ENCODE data around the gene SLAMF9. TPM values are rescaled to one million over a fixed set of nuclear protein-coding genes. Genes with fewer than 3 reads are reported as not detected.

SLAMF9 gene
- total RNA-seq, 2 experiments from 2014 or later: not detected

- H3K27me3 Mint-ChIP-seq: no peaks in the 10 kb centered on the region
- H3K27ac Mint-ChIP-seq: no peak overlapping the region
- H3K9me3 Mint-ChIP-seq: no peaks in the 10 kb centered on the region
- H3K4me1 Mint-ChIP-seq: no peaks in the 10 kb centered on the region
- no peaks in the 10 kb centered on the region for H3K36me3 Mint-ChIP-seq
- no peak for DNase-seq
- H3K4me3 Mint-ChIP-seq: no peak overlapping the region
Measured at GRCh38 chr1:159935719-159936272, 18.2 kb downstream of the SLAMF9 start.

- H3K9me3 Mint-ChIP-seq: no peaks in the 10 kb centered on the region
- no peaks in the 10 kb centered on the region for H3K4me1 Mint-ChIP-seq
- DNase-seq: no peak
- H3K27me3 Mint-ChIP-seq: no peaks in the 10 kb centered on the region
- no peak overlapping the region for H3K27ac Mint-ChIP-seq
- no peaks in the 10 kb centered on the region for H3K36me3 Mint-ChIP-seq
- H3K4me3 Mint-ChIP-seq: no peak overlapping the region
Measured at GRCh38 chr1:159935305-159935704, 18.7 kb downstream of the SLAMF9 start.

GRCh38 chr1:159934136-159935039 is 19.6 kb downstream of the SLAMF9 start:
- H3K27ac Mint-ChIP-seq: no peak overlapping the region

GRCh38 chr1:159933347-159933746 is 20.7 kb downstream of the SLAMF9 start:
- no peaks in the 10 kb centered on the region for H3K4me1 Mint-ChIP-seq
- H3K4me3 Mint-ChIP-seq: no peak overlapping the region
- H3K9me3 Mint-ChIP-seq: no peaks in the 10 kb centered on the region
- no peak overlapping the region for H3K27ac Mint-ChIP-seq
- DNase-seq: no peak
- H3K36me3 Mint-ChIP-seq: no peaks in the 10 kb centered on the region
- H3K27me3 Mint-ChIP-seq: no peaks in the 10 kb centered on the region

More at GRCh38 chr1:159934136-159935039, 19.6 kb downstream of the SLAMF9 start:
- Mint-ChIP-seq H3K4me1 (no peaks in the 10 kb centered on the region), H3K4me3 (no peak overlapping the region), H3K27me3 (no peaks in the 10 kb centered on the region), H3K36me3 (no peaks in the 10 kb centered on the region), H3K9me3 (no peaks in the 10 kb centered on the region)
- DNase-seq: no peak

GRCh38 chr1:159932296-159933285 is 21.4 kb downstream of the SLAMF9 start:
- DNase-seq: no peak
- no peaks in the 10 kb centered on the region for H3K4me1 Mint-ChIP-seq
- H3K4me3 Mint-ChIP-seq: no peak overlapping the region
- no peaks in the 10 kb centered on the region for H3K27me3 Mint-ChIP-seq
- H3K9me3 Mint-ChIP-seq: no peaks in the 10 kb centered on the region
- H3K36me3 Mint-ChIP-seq: no peaks in the 10 kb centered on the region
- H3K27ac Mint-ChIP-seq: no peak overlapping the region

- DNase-seq: no peak
- Mint-ChIP-seq H3K27me3 (no peaks in the 10 kb centered on the region), H3K4me1 (no peaks in the 10 kb centered on the region), H3K4me3 (no peak overlapping the region), H3K36me3 (no peaks in the 10 kb centered on the region), H3K27ac (no peak overlapping the region), H3K9me3 (no peaks in the 10 kb centered on the region)
Measured at GRCh38 chr1:159931795-159932173, 22.3 kb downstream of the SLAMF9 start.

GRCh38 chr1:159931101-159931794 is 22.8 kb downstream of the SLAMF9 start:
- no peak for DNase-seq
- Mint-ChIP-seq H3K4me3 (no peak overlapping the region), H3K36me3 (no peaks in the 10 kb centered on the region), H3K4me1 (peaks cover 1% of the 10 kb centered on the region), H3K9me3 (no peaks in the 10 kb centered on the region), H3K27me3 (no peaks in the 10 kb centered on the region), H3K27ac (no peak overlapping the region)

- Mint-ChIP-seq H3K36me3 (no peaks in the 10 kb centered on the region), H3K4me3 (no peak overlapping the region), H3K27ac (no peak overlapping the region), H3K9me3 (no peaks in the 10 kb centered on the region), H3K27me3 (no peaks in the 10 kb centered on the region), H3K4me1 (peaks cover 7% of the 10 kb centered on the region)
- no peak for DNase-seq
Measured at GRCh38 chr1:159930634-159931033, 23.4 kb downstream of the SLAMF9 start.

- H3K9me3 Mint-ChIP-seq: no peaks in the 10 kb centered on the region
- no peaks in the 10 kb centered on the region for H3K27me3 Mint-ChIP-seq
- no peak overlapping the region for H3K4me3 Mint-ChIP-seq
- no peak overlapping the region for H3K27ac Mint-ChIP-seq
- H3K4me1 Mint-ChIP-seq: peaks cover 8% of the 10 kb centered on the region
- DNase-seq: no peak
- peaks cover 1% of the 10 kb centered on the region for H3K36me3 Mint-ChIP-seq
Measured at GRCh38 chr1:159930216-159930615, 23.8 kb downstream of the SLAMF9 start.

- H3K9me3 Mint-ChIP-seq: no peaks in the 10 kb centered on the region
Measured at GRCh38 chr1:159929155-159930051, 24.6 kb downstream of the SLAMF9 start.

GRCh38 chr1:159928491-159929050 is 25.5 kb downstream of the SLAMF9 start:
- H3K36me3 Mint-ChIP-seq: peaks cover 9% of the 10 kb centered on the region
- no peak for DNase-seq
- H3K4me3 Mint-ChIP-seq: no peak overlapping the region
- H3K27me3 Mint-ChIP-seq: no peaks in the 10 kb centered on the region
- H3K9me3 Mint-ChIP-seq: no peaks in the 10 kb centered on the region
- no peak overlapping the region for H3K27ac Mint-ChIP-seq
- peaks cover 11% of the 10 kb centered on the region for H3K4me1 Mint-ChIP-seq

More at GRCh38 chr1:159929155-159930051, 24.6 kb downstream of the SLAMF9 start:
- H3K27ac Mint-ChIP-seq: no peak overlapping the region
- no peaks in the 10 kb centered on the region for H3K27me3 Mint-ChIP-seq
- H3K4me3 Mint-ChIP-seq: peak overlapping the region; percentile 35
- no peak for DNase-seq
- peaks cover 2% of the 10 kb centered on the region for H3K36me3 Mint-ChIP-seq
- H3K4me1 Mint-ChIP-seq: peaks cover 8% of the 10 kb centered on the region

GRCh38 chr1:159927849-159928431 is 26.1 kb downstream of the SLAMF9 start:
- Mint-ChIP-seq H3K4me1 (peaks cover 12% of the 10 kb centered on the region), H3K27ac (no peak overlapping the region), H3K9me3 (no peaks in the 10 kb centered on the region)

GRCh38 chr1:159927211-159927848 is 26.7 kb downstream of the SLAMF9 start:
- Mint-ChIP-seq H3K9me3 (no peaks in the 10 kb centered on the region), H3K27me3 (no peaks in the 10 kb centered on the region), H3K36me3 (peaks cover 18% of the 10 kb centered on the region), H3K4me1 (peaks cover 17% of the 10 kb centered on the region), H3K4me3 (no peak overlapping the region), H3K27ac (no peak overlapping the region)
- DNase-seq: no peak

More at GRCh38 chr1:159927849-159928431, 26.1 kb downstream of the SLAMF9 start:
- peaks cover 16% of the 10 kb centered on the region for H3K36me3 Mint-ChIP-seq
- DNase-seq: no peak
- no peak overlapping the region for H3K4me3 Mint-ChIP-seq
- no peaks in the 10 kb centered on the region for H3K27me3 Mint-ChIP-seq

All from activated naive CD8-positive, alpha-beta T cell treated with anti-CD3 and anti-CD28 coated beads for 36 hours (primary cell).